ENCODE results near the gene GPR143.

GRCh38 chrX:9784332-9784731 lies 18.7 kb upstream of the GPR143 start:
- TF ChIP-seq POLR2A (IDR thresholded peaks at IDR 0.05), result no peak
- TF ChIP-seq, protein P1, sequence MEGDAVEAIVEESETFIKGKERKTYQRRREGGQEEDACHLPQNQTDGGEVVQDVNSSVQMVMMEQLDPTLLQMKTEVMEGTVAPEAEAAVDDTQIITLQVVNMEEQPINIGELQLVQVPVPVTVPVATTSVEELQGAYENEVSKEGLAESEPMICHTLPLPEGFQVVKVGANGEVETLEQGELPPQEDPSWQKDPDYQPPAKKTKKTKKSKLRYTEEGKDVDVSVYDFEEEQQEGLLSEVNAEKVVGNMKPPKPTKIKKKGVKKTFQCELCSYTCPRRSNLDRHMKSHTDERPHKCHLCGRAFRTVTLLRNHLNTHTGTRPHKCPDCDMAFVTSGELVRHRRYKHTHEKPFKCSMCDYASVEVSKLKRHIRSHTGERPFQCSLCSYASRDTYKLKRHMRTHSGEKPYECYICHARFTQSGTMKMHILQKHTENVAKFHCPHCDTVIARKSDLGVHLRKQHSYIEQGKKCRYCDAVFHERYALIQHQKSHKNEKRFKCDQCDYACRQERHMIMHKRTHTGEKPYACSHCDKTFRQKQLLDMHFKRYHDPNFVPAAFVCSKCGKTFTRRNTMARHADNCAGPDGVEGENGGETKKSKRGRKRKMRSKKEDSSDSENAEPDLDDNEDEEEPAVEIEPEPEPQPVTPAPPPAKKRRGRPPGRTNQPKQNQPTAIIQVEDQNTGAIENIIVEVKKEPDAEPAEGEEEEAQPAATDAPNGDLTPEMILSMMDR (IDR thresholded peaks at IDR 0.05), result no peak

Data from right lobe of liver (tissue), 4 donors.